Transverse colon (tissue), 3 donors: Measurements from ENCODE around the gene CARS2.

Source experiments
- EP300 ChIP-seq: sonication (generic); formaldehyde crosslinking; IDR thresholded peaks from one replicate; pipeline ENCODE4 v1.6.1; 2017; ENCODE audit warnings: antibody characterized with exemption, low read depth
- POLR2A ChIP-seq: fragments of 450-650 bp; IDR thresholded peaks from one replicate; pipeline ENCODE4 v1.6.1; 2016; ENCODE audit warnings: antibody characterized with exemption, mild to moderate bottlenecking, moderate library complexity
- TF ChIP-seq, protein P1 (sequence below), 5 experiments: fragments of 200-600 bp in 3 of 5; fragments of 450-650 bp in 2 of 5; sonication (generic) in 3 of 5; IDR thresholded peaks; 1 replicate in 2 of 5; 2 replicates in 3 of 5; pipeline ENCODE4 v1.5.1; 2016 to 2017; ENCODE audit warnings: antibody characterized with exemption in 5 of 5, inconsistent platforms in 3 of 5, mild to moderate bottlenecking in 2 of 5, moderate library complexity in 1 of 5

DNA sequence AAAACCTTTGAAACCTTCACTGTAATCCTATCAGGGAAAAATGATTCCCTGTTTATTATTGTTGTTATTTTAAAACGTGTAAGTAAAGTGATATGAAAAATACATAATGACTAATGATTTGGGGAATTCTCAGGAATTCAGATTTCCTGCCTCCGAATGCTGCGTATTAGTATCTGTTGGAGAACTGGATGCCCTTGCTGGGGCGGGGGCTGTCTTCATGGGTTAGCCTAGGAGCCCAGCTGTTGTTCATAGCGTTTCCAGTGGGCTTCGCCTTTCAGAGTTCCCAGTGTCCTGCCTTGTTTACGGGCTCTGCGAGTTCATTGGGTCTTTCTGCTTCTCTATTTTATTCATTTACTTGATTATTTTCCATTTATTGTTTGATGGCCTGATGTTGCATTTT is 72.1 kb downstream of the CARS2 start:
- TF ChIP-seq, protein P1, sequence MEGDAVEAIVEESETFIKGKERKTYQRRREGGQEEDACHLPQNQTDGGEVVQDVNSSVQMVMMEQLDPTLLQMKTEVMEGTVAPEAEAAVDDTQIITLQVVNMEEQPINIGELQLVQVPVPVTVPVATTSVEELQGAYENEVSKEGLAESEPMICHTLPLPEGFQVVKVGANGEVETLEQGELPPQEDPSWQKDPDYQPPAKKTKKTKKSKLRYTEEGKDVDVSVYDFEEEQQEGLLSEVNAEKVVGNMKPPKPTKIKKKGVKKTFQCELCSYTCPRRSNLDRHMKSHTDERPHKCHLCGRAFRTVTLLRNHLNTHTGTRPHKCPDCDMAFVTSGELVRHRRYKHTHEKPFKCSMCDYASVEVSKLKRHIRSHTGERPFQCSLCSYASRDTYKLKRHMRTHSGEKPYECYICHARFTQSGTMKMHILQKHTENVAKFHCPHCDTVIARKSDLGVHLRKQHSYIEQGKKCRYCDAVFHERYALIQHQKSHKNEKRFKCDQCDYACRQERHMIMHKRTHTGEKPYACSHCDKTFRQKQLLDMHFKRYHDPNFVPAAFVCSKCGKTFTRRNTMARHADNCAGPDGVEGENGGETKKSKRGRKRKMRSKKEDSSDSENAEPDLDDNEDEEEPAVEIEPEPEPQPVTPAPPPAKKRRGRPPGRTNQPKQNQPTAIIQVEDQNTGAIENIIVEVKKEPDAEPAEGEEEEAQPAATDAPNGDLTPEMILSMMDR (IDR thresholded peaks at IDR 0.05), result no peak
- TF ChIP-seq EP300 (no peak), POLR2A (no peak)
